IPS DF 6.9 (cell line): ENCODE measurements around the gene SNCAIP.
A peak's percentile ranks its signal among the peaks of the same experiment; 100 is the strongest.

Experiments
- DNase-seq: peaks from one replicate; pipeline ENCODE4 v3.0.0-alpha.2; 2013; ENCODE audit warnings: low read depth, low spot score
- H3K27ac ChIP-seq: one replicate; pipeline ENCODE4 v1.5.1; 2013; ENCODE audit warnings: low read length, control low read depth
- H3K27me3 ChIP-seq: 2 replicates; pipeline ENCODE4 v1.6.1; 2013; ENCODE audit warnings: mild to moderate bottlenecking, low read length; ENCODE audit not compliant: control insufficient read depth, insufficient read depth
- H3K36me3 ChIP-seq: 2 replicates; pipeline ENCODE4 v1.6.1; 2013; ENCODE audit warnings: low read length; ENCODE audit not compliant: control insufficient read depth, insufficient read depth
- H3K4me1 ChIP-seq: 2 replicates; pipeline ENCODE4 v1.6.1; 2013; ENCODE audit warnings: low read length; ENCODE audit not compliant: control insufficient read depth, insufficient read depth
- H3K4me3 ChIP-seq: 2 replicates; pipeline ENCODE4 v1.5.1; 2013; ENCODE audit warnings: mild to moderate bottlenecking, low read length
- H3K9me3 ChIP-seq: 2 replicates; pipeline ENCODE4 v1.6.1; 2013; ENCODE audit warnings: low read length, inconsistent platforms; ENCODE audit not compliant: control insufficient read depth, insufficient read depth
- WGBS: extraction: QIAGEN DNeasy Blood & Tissue Kit; methylation state at CpG from one replicate; pipeline ENCODE4 v1.1.7; 2013; ENCODE audit warnings: mixed read lengths, missing lambda C conversion rate; ENCODE audit not compliant: insufficient read length, insufficient coverage; 5-methylcytosine and 5-hydroxymethylcytosine counted together

Gene SNCAIP

DNA sequence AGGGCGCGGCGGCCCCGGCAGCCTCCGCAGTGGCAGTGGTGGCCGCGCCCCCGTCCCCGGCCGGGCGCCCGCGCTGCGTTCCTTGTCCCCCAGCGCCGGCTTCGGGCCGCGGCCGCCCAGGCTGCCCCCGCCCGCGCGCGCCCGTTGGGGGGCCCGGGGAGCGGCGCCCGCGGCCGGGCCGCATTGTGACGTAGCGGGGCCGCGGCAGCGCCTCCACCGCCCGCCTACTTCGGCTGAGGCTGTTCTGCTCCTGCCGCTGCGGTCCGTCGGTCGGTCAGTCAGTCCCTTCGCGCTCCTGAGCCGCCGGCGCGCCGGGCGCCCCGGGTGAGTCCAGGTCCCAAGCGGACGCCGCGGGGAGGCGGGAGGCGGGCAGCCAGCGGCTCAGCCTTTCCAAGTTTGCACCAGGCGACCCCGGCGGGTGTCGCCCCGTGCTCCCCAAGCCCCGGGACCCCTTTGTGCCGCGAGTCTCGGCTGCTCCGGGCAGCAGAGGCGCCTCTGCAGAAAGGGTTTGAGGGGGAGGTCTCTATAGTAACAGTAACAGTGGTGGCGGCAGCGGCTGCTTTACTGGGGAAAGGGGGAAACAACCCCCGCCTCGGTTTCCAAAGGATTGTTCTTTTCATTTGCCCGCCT is at the start of gene SNCAIP:
Gene SNCAIP (plus strand): TSS at position 277 of the 630 bp plus-strand sequence. CDS start 78,898 bp downstream, outside the sequence.
- Histone ChIP-seq H3K9me3 (no peaks in the 10 kb centered on the region), H3K36me3 (no peaks in the 10 kb centered on the region), H3K27me3 (peaks cover 10% of the 10 kb centered on the region; the same call in 1 of the 2 replicates), H3K27ac (no peak within 1 kb of the TSS), H3K4me3 (peak within 1 kb of the TSS; percentile 54; the same call in 1 of the 2 replicates), H3K4me1 (no peaks in the 10 kb centered on the region; the same call in 1 of the 2 replicates)
- no CpG with 5 or more reads among the region's 78 CpGs for WGBS
- no peak for DNase-seq

DNA sequence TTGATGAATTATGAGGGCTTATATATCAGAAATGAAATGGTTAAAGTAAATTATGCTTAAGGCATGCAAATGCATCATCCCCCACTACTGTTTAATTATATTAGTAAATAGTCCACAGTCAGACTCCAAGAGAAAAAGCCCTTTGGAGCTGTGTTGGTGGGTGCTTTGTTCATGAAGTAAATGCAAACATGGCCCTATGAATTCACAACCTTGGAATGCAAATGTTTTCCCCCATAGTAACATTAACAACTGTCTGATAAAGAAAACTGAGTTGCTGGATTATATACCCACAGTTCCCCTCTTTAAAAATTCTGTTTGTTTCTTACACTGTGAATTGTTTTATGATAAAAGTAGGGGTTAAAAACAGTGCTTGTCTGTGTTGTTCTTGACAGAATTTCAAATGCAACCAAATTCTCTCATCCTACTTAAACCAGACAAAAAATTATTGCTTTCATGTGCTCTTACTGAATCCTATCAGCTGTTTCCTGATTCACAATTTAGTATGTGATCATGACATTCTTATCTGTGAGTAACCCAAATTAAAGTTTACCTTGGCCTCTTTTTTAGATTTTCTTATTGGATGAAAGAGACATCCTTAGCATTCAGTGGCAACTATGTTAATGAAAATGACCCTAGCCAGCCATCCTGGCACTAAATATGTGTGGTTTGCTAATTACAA is 48.5 kb upstream of the SNCAIP start:
- no peak overlapping the region for H3K27ac ChIP-seq
- H3K4me1 ChIP-seq, result no peaks in the 10 kb centered on the region
- no peaks in the 10 kb centered on the region for H3K9me3 ChIP-seq
- no peaks in the 10 kb centered on the region for H3K36me3 ChIP-seq
- DNase-seq, result no peak
- no peaks in the 10 kb centered on the region for H3K27me3 ChIP-seq
- H3K4me3 ChIP-seq, result no peak overlapping the region

DNA sequence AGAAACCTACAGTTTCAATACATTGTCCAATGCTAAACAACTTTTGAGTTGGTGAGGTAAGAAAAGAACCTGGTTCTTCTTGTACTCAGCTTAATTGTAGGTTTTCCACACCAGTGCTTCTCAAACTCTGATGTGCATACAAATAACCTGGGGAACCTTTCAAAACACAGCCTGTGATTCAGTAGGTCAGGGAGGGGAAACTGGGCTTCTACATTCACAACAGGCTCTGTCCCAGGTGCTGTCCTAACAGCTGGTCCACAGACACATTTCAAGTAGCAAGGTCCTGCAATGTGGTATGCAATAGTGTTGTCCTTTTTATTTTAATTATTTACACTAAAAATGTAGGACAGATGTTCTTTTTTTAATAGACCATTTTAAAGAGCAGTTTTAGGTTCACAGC is 47.4 kb upstream of the SNCAIP start:
- Histone ChIP-seq H3K9me3 (no peaks in the 10 kb centered on the region), H3K36me3 (no peaks in the 10 kb centered on the region)
- no peak for DNase-seq

DNA sequence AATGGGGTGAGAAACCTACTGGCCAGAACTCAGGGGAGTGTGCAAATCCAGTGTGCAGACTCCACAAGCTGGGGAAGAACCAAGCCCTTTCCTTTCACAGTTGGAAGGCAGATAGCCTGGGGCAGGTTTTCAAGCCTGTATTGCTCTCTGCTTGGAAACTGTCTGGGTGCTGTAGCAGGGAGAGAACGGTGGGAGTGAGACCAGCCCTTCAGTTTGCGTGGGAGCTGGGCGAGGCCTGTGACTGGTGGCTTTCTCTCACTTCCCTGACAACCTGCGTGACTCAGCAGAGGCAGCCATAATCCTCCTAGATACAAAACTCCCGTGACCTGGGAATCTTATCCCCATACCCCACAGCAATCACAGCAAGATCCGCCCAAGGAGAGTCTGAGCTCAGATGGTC is 44.9 kb upstream of the SNCAIP start:
- no peak for DNase-seq
- no peaks in the 10 kb centered on the region for H3K36me3 ChIP-seq
- H3K4me3 ChIP-seq, result no peak overlapping the region
- no peaks in the 10 kb centered on the region for H3K27me3 ChIP-seq
- no peaks in the 10 kb centered on the region for H3K4me1 ChIP-seq
- no peaks in the 10 kb centered on the region for H3K9me3 ChIP-seq
- no peak overlapping the region for H3K27ac ChIP-seq
- WGBS, result no CpG with 5 or more reads among the region's 6 CpGs

More for the DNA sequence above, 47.4 kb upstream of the SNCAIP start:
- Histone ChIP-seq H3K27me3 (no peaks in the 10 kb centered on the region), H3K4me3 (no peak overlapping the region), H3K27ac (no peak overlapping the region), H3K4me1 (no peaks in the 10 kb centered on the region)

DNA sequence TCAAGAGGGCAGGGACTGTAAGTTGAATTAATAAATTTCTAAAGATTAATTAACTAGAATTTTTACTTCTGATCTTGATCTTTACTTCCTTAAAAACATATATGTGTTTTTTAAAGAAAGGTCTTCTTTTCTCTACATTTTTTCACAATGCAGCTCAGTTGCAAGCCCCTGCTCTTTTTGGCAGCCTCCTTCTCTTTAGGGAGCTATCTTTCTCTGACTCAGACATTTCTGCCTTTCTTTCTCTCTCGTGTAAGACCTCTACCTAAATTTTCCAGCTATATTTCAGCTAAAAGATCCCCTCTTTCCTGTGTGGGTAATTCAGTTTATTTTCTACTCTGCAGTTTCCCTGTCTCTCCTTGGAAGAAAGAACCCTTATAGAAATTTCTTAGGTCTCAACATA is 38.3 kb upstream of the SNCAIP start:
- no peak for DNase-seq
- Histone ChIP-seq H3K4me3 (no peak overlapping the region), H3K4me1 (no peaks in the 10 kb centered on the region), H3K27me3 (no peaks in the 10 kb centered on the region), H3K36me3 (no peaks in the 10 kb centered on the region), H3K9me3 (no peaks in the 10 kb centered on the region), H3K27ac (no peak overlapping the region)
- WGBS, result no CpG with 5 or more reads among the region's 1 CpG

DNA sequence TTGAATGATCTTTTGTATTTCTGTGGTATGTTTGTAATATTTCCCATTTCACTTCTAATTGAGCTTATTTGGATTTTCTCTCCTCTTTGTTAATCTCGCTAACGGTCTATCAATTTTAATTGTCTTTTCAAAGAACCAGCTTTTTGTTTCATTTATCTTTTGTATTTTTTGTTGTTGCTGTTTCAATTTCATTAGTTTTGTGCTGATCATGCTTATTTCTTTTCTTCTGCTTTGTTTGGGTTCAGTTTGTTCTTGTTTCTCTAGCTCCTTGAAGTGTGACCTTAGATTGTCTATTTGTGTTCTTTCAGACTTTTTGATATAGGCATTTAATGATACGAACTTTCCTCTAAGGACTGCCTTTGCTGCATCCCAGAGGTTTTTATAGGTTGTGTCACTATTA is 28.4 kb upstream of the SNCAIP start:
- Histone ChIP-seq H3K36me3 (no peaks in the 10 kb centered on the region), H3K9me3 (no peaks in the 10 kb centered on the region), H3K4me3 (no peak overlapping the region), H3K27ac (no peak overlapping the region), H3K27me3 (no peaks in the 10 kb centered on the region), H3K4me1 (no peaks in the 10 kb centered on the region)
- no CpG with 5 or more reads among the region's 3 CpGs for WGBS
- DNase-seq, result no peak

DNA sequence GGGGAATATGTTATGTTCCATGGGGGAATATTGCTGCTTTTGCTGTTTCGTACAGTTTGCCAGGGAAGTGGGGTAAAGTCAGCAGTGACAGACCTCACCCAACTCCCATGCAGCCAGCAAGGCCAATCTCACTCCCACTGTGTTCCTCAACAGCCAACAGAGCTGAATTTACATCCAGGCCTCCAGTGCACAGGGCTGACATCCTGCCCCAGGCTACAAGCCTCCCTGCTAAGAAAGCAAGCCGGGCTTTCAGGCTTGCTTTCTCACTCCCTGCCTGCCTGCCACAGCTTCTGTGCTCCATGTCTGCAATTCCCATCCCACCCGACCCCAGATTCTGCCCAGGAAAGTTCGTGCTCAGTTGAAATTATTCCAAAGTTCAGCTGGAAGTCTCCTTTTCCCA is 25.5 kb upstream of the SNCAIP start:
- DNase-seq, result no peak
- H3K4me3 ChIP-seq, result no peak overlapping the region
- H3K27me3 ChIP-seq, result no peaks in the 10 kb centered on the region
- H3K27ac ChIP-seq, result no peak overlapping the region
- no peaks in the 10 kb centered on the region for H3K36me3 ChIP-seq
- H3K4me1 ChIP-seq, result no peaks in the 10 kb centered on the region
- H3K9me3 ChIP-seq, result no peaks in the 10 kb centered on the region
- WGBS, result no CpG with 5 or more reads among the region's 4 CpGs

DNA sequence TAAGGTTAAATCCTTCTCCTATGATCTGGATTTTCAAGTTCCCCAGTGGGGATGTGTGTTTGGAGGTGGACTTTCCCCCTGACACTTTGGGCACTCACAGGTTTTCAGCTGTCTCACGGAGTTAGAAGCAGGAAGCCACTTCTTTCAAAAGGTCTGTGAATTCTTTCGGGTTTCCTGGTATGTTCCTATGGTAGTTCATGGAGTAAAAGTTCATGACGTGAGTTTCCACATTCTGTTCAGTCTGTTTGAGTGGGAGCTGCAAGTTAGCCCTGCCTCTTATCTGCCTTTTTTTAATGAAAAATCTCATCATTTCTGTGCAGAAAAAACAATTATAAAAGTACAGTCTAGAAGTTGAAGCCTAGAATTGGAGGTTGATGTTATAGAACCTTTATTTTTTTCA is 24.9 kb upstream of the SNCAIP start:
- H3K9me3 ChIP-seq, result no peaks in the 10 kb centered on the region
- H3K36me3 ChIP-seq, result no peaks in the 10 kb centered on the region
- DNase-seq, result no peak
- no peaks in the 10 kb centered on the region; the same call in 1 of the 2 replicates for H3K4me1 ChIP-seq
- H3K27ac ChIP-seq, result no peak overlapping the region
- H3K27me3 ChIP-seq, result no peaks in the 10 kb centered on the region
- H3K4me3 ChIP-seq, result no peak overlapping the region
- WGBS, result no CpG with 5 or more reads among the region's 3 CpGs

DNA sequence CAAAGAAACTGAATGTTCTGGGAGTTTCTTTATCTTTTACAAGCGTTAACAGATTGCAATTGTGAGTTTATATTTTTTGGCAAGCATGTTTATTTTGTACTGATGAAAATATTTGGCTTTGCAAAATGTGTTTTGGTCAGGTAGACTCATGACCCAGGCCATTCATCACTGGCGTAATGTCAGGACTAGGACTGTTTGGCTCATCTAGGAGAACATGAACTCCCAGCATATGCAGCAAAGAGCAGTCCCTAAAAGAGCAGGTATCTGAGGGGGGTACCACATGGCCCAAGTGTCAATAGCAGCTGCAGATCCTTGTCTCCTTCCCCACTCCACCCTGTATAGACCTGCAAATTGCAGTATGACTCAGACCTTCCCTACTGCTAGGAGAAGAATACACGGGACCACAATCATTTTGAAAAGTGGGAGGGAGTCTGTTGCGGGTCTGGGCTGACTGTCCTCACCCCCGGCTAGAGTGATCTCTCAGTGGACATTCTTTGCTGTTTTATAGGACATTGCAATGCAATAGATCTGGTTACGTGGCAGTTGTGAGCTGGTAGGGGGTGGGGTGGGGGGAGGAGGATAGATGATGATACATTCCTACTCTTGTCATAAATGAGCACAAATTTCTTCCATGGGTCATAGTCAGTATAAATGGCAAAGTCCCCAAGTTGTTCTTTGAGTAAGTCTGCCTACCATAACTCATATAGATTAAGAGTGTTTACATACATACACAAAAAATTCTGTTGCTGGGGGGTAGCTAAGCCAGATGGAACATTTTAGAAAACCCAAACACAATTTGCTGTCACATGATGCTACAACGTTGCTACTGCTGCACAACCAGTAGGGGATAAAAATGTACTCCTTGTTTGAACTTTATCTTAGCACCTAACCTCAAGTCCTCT is 20.8 kb upstream of the SNCAIP start:
- Histone ChIP-seq H3K36me3 (no peaks in the 10 kb centered on the region), H3K4me3 (no peak overlapping the region), H3K4me1 (no peaks in the 10 kb centered on the region; the same call in 1 of the 2 replicates), H3K27me3 (0 out of 2 replicates have a peak, but pooled peaks cover 1% of the 10 kb centered on the region), H3K27ac (no peak overlapping the region), H3K9me3 (no peaks in the 10 kb centered on the region)
- no peak for DNase-seq
- WGBS, result no CpG with 5 or more reads among the region's 7 CpGs

DNA sequence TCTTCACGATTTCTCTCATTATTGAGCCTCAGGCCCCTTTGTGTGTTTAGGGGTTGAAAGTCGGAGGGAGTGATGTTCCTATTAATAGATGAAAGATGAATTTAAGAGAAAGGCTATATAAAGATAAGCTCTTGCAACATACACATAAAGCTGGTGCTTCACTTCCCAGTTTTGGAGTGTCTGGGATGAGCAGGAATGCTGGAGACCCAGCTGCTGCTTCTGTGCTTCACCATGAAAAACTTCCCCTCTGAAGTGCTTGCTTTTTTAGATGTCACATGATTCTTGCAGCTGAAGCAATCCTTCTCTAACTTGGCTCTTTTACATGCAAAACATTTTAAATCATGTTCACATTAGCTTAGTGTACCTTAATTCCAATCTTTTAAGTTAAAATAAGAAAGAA is 19.7 kb upstream of the SNCAIP start:
- 0 out of 2 replicates have a peak, but pooled peaks cover 1% of the 10 kb centered on the region for H3K27me3 ChIP-seq
- no peaks in the 10 kb centered on the region for H3K9me3 ChIP-seq
- no peaks in the 10 kb centered on the region for H3K36me3 ChIP-seq
- WGBS, result no CpG with 5 or more reads among the region's 2 CpGs
- H3K27ac ChIP-seq, result no peak overlapping the region
- DNase-seq, result no peak
- H3K4me1 ChIP-seq, result peaks cover 2% of the 10 kb centered on the region; the same call in 1 of the 2 replicates
- H3K4me3 ChIP-seq, result no peak overlapping the region
